ENCODE data around the gene CDKAL1.
"Not testable (repeated sequence)": the region's sequence is repeated elsewhere in the genome, so short reads cannot be mapped to it uniquely, and the experiment has no call there.

The CDKAL1 gene

DNA sequence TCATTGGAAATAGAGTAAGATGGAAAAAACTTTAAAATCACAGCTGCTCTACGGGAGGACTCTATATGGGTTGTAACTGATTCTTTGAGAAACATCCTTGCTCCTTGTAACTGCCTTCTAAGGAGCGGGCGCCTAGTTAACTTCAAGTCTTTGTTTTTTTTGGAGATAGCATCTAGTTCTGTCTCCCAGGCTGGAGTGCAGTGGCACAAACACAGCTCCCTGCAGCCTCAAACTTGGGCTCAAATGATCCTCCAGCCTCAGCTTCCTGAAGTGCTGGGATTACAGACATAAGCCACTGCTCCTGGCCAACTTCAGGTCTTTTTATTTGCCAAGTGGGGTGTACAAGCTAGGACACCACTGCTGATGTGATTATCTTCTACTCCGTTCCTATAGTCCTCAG, 552.9 kb downstream of the CDKAL1 start:
- in situ Hi-C loops (cut with MboI; ENCODE audit: low sequenced_read_pairs): no loop called here

DNA sequence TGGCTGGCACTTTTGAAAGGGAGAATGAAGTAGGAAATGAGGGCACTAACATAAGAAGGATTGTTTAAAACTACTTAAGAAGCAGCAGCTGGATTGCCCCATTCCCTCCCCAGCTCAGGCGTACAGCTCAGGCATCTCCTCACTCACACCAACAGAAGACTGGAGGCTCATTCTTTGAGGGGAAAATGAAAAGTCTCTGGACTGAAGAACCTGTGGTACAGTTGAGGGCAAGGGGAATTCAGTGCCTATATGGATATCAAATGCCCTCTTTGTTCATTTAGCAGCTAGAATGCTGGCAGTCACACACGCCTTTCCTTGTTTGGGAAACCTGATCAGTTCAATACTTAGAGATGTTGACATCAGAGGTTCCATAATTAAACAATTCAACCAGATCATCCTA, 557.2 kb downstream of the CDKAL1 start:
- in situ Hi-C loops (cut with MboI; ENCODE audit: low sequenced_read_pairs): no loop called here

DNA sequence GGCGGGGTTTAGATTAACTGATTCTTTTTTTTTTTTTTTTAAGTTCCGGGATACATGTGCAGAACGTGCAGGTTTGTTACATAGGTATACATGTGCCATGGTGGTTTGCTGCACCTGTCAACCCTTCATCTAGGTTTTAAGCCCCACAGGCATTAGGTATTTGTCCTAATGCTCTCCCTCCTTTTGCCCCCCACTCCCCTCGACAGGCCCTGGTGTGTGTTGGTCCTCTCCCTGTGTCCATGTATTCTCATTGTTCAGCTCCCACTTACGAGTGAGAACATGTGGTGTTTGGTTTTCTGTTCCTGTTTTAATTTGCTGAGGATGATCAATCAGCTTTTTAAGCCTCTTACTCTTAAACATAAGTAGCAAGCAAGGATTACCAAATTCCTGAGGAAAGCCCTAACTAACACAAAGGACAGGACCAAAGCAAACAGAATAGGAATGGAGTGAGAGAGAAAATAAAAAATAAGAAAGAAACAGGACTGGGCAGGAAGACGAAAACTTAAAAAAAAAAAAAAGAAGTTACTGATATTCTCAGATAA, 558.0 kb downstream of the CDKAL1 start:
- in situ Hi-C loops (cut with MboI; ENCODE audit: low sequenced_read_pairs): not testable (repeated sequence)

DNA sequence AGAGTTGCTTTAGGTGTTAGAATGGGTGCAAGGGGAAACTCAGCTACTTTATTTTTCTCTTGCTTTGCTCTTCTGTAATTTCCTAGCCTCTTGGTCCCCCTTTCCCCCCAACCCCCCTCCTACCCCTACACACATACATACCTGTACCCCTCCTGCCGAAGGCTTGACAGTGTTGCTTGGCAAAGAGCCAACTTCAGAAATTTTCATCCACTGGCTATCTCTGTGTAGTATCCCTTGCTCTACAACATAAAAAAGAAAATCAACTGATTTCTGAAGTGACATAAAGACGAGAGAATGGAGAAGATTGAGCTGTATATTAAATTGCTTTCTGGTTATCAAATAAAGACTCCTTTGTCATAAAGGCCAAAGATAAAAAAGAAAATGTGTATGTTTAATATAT, 561.2 kb downstream of the CDKAL1 start:
- in situ Hi-C loops (cut with MboI; ENCODE audit: low sequenced_read_pairs): no loop called here

DNA sequence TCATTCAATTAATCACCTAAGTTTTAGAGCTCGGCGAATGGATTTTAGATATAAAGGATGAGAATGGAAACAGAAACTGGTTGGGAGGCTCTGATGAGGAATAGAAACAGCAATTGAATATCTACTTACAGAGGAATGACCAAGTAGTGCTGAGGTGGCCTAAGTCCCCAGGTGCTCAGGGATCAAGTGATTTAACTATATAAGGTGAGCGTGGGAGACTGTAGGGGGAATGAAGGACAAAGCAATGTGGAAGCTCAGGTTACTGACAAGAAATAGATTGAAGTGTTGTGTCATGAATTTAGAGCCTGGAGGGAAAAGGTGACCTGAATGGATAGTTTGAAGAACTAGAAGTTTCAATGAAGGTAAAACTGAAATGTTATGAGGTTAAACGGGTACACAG, 563.9 kb downstream of the CDKAL1 start:
- in situ Hi-C loops (cut with MboI; ENCODE audit: low sequenced_read_pairs): no loop called here

DNA sequence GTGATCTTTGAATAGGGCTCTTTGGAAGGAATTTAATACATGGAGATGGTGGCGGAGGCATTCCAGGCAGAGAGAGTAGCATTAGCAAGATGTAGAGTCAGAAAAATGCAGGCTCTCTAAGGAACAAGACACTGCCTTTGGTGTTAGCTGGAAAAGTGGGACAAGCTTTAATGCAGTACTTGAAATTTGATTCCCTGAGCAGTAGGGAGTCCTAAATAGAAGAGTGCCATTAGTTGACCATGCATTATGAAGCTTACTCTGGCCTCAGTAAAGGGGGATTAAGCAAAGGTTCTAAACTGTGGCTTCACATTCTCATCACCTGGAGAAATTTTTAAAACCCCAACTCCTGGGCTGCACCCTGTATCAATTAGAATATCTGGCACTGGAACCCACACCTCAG, 564.5 kb downstream of the CDKAL1 start:
- in situ Hi-C loops (cut with MboI; ENCODE audit: low sequenced_read_pairs): no loop called here

DNA sequence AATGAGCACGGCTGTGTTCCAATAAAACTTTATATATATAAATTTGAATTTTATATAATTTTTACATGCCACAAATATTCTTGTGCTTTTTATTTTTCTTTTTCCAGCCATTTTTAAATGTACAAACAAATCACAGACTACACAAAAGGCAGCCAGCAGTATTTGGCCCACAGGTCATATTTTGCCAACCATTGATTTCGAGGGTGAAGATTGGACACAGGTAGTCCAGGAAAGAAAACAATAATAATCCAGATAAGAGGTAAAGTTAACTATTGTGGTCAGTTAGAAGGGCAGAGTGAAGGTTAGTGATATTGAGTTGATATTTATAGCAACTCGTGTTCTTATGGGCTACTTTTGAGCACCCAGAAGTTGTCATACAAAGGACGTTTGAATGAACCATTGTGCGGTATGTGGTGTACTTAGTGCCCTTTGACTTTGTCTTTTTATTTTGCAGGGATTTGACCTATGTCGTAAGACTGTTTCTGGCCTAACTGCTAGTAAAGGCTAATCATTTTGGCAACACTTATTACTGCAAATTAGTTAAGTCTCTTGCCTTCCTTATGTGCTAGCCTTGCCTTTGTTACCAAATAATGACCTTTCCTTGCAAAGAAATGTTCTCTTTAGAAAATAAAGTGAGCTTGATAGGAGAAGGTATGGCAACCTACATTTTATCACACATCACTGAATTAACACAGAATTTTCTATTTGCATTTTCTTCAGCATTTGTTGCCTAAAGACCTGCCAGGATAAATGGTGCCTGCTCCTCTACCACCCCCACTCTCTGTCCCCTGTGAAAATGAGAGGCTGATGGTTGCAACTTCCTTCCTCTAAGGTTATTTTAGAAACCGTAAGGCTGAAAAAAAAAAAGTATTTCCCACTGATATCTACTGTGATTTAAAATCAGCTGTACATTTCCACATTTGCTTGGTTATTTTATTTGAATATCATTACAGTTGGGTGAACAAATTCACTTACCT, 565.4 kb downstream of the CDKAL1 start:
- in situ Hi-C loops (cut with MboI; ENCODE audit: low sequenced_read_pairs): no loop called here

DNA sequence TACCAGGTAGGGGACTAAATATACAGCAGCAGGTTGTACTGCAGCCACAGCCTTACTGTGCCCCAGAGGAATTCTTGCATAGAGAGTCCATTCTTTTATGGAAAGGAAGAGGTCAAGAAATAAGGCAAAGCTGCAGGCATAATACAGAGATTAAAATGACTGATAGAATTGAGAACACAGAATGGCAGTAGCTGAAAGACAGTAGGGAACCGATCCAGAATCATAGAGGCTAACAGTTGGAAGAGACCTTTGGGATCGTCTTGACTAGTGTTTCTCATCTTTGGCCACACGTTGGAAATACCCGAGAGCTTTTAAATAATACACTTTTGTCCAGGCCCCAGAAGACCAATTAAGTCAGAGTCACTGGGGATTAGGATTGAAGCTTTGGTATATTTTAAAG, 566.7 kb downstream of the CDKAL1 start:
- in situ Hi-C loops (cut with MboI; ENCODE audit: low sequenced_read_pairs): no loop called here

DNA sequence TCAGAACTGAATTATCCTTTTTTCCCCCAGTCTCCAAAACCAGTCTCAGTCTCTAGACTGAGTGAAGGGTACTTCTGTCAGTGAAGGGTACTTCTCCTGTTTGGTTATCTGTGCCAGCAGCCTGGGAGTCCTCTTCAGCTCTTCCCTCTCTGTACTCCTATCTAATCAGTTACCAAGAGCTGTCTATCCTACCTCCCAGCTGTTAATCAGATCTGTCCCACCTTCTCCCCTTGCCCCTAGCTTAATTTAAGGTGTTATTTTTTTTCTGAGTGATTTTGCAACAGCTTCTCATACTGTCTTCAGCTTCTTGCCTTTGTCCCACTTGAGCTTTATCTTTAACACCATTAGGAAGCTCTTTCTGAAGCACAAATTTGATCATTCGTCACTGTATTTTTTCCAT, 567.4 kb downstream of the CDKAL1 start:
- in situ Hi-C loops (cut with MboI; ENCODE audit: low sequenced_read_pairs): no loop called here

DNA sequence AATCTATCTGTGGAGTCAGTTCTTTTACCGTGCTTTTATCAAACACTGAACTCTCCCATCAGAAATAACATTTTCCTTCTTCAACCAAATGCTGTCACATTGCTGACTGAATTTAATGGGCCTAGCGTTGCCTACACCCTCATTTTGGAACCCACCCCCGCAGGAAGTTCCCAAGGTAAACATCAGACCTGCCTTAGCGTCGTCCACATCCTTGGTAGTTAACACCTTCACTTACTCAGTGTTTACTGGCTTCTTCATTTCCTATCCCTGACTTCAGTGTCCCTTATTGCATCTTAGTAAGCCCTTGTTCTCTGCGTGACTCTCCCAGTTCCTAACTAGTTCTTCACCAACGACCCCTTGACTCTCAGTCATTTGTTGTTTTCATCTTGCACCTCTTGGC, 567.9 kb downstream of the CDKAL1 start:
- in situ Hi-C loops (cut with MboI; ENCODE audit: low sequenced_read_pairs): no loop called here

DNA sequence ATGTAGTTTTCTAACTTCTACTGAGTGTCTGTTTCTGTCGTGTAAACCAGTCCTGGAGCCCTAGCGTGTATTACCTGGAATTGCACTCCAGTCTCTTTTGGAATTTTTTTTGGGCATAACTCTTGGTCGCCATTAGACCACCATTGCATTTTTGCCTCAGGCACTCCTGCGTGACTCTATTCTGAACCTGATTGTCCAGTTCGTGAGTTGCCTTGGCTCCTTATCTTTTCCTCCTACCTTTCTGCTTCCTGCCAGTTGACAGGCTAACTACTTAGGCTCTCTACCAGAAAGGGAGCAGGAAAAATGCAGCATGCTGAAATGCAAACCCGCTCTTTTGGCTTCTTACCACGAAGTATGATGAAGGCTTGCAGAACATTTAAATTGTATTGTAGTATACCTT, 568.4 kb downstream of the CDKAL1 start:
- in situ Hi-C loops (cut with MboI; ENCODE audit: low sequenced_read_pairs): no loop called here

DNA sequence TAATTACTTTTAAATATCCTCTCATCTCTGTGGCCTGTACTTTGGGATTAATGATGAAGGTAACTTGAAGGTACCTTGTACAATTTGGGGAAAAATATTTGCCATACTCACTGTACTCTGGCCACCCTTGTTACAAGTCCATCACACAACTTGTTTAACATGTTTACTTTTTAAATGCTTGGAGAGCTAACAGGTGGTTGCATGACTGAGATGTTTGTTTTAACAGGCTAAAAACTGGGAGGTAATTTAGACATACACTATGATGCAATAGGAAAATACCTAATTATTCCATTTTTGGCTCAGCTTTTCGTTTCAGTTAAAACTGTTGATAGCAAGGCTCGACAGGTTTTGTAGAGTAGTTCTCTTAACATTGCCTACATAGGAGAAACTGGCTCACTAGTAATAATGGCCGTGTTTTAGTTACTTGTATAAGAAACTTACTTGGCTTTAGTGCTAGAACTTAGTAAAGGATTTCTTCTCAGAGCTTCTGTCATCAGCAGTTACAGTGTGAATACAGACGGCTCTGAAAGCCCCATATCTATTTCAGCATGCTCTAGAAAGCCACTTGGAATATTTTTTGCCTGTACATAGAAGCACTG, 569.5 kb downstream of the CDKAL1 start:
- in situ Hi-C loops (cut with MboI; ENCODE audit: low sequenced_read_pairs): no loop called here

DNA sequence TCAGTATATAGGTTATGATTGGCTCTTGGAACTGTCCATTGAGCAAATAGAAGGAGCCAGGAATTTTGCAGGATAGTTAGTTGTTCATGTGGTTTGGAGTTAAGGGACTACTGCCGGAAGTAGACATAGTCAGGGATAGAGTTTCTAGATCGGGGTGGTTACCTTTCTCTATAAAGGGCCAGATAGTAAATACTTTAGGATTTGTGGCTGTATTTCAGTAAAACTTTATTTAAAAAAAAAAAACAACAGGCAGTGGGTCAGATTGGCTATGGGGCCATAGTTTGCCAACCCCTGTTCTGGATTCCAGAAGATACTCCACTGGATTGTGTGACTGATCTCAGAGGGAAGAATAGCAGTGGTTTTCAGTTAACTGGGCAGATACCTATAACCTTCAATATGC, 570.0 kb downstream of the CDKAL1 start:
- in situ Hi-C loops (cut with MboI; ENCODE audit: low sequenced_read_pairs): no loop called here

DNA sequence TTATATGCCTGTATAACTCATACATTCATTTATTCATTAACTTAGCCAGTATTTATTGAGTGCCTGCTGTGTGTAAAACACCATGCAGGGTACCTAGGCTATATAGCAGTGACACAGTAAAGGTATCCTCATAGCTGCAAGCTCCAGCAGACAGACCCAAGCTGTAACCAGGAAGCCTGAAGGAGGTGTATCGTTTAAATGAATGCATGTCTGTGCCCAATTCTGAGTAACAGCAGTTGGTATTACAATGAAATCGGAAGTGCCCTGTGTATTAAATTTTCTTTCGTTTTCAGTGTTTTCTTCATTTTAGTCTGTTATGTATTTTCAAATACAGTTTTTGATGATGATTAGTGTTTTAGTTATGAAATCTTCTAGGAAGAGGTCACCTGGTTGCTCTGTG, 573.5 kb downstream of the CDKAL1 start:
- in situ Hi-C loops (cut with MboI; ENCODE audit: low sequenced_read_pairs): no loop called here

DNA sequence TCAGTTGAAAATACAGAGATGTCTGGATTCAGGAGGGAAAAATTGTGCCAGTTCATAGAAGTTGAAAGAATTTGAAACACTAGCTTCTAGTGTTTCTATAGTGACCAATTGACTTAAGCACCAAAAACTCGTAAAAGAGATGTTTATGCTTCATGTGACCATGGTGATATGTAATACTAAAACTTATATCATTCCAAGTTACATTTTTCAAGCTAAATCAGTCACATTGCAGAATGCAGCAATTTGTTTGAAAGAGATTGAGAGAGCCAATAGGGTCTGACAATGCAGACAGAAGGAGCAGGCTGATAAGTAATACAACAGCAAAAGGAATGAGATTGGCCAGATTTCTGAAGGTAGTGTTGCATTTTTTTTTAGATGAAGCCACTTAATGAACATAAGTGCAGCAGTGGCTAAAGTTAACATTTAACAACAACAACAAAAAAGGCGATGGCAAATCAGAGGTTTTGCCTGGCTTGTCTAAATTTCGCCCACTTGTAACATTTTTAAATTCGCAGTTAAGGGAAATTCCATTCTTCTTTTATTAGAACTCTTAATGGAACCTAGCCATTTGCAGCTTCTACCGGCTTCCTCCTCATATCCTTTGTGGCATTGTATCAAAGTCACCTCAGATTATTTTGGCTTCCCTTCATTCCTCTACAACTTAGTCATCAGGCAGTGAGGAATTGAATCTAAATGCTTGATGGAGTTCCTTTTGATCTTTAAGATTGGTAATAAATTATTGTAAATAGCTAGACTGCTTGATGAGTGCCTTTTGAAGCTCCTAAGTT, 575.3 kb downstream of the CDKAL1 start:
- in situ Hi-C loops (cut with MboI; ENCODE audit: low sequenced_read_pairs): no loop called here

DNA sequence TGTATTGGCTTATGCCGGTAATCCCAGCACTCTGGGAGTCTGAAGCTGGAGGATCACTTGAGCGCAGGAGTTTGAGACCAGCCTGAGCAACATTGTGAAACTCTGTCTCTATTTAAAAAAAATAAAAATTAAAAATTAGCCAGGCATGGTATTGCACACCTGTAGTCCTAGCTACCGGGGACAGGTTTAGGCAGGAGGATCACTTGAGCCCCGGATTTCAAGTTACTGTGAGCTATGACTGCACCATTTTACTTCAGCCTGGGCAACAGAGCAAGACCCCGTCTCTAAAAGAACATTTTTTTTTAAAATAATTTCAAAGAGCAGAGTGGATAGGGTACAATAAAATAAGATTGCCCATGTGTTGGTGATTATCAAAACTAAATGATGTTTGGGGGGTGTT, 576.4 kb downstream of the CDKAL1 start:
- in situ Hi-C loops (cut with MboI; ENCODE audit: low sequenced_read_pairs): no loop called here

DNA sequence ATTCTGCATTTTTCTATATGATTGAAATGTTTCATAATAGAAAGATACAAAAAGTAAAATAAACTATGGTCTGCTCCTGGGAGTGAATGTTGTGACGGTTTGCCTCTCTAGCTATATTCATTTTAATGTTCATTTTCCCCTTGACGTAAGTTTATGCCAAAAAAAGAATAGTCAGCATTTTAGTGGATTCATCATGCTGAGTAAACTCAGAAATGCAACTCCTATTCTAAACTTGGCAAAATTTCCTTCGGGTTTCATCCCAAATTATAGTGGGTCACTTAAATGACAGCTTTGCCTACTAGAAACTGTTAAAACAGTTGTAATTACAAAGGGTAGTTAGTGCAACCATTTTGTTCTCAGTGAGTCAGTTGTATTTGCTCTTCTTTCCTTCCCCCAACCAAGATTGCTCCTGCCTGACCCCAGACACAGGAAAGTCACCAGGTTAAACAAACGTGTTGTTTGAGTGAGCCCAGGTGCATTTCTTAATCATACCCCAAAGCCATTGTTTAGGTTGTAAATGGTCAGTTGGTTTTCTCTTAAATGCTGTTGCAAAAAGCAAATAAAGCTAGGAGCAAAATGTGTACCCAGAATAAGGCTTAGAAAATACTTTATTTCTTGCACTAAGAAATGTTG, 577.0 kb downstream of the CDKAL1 start:
- in situ Hi-C loops (cut with MboI; ENCODE audit: low sequenced_read_pairs): no loop called here

DNA sequence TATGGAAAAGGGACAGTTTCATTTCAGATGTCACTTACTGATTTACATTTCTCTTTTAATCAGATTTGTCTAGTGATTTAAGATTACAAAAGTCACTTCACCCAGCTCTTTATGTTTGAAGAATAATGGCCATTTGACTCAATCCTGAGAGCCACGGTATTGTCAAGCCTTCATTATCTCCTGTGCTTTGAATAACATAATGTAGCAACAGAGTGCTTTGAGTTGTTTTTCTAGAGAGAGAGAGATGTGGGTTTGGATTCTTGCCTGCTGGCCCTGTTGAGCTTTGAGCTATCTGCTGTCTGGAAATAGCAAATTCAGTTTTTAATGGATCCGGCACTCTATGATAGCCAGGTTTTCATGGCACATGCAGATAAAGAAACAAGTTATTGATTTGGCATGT, 580.9 kb downstream of the CDKAL1 start:
- in situ Hi-C loops (cut with MboI; ENCODE audit: low sequenced_read_pairs): no loop called here

DNA sequence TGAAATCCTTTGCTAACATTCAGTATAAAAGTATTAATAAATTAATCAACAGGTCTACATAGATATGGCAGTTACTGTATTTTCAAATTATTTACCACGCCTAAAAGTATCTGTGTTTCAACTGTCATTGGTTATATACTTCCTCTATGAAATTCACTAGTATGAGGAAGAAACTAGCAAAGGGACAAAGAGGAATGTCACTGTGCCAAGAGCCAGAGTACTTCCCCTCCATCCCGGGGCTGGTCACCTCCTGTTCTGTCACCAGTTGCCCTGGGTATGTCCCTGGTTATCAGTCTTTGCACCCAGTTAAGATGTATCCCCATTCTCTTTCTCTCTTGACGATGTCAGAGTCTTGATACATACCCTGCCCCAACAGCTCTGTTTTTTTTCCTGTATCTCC, 582.5 kb downstream of the CDKAL1 start:
- in situ Hi-C loops (cut with MboI; ENCODE audit: low sequenced_read_pairs): no loop called here

DNA sequence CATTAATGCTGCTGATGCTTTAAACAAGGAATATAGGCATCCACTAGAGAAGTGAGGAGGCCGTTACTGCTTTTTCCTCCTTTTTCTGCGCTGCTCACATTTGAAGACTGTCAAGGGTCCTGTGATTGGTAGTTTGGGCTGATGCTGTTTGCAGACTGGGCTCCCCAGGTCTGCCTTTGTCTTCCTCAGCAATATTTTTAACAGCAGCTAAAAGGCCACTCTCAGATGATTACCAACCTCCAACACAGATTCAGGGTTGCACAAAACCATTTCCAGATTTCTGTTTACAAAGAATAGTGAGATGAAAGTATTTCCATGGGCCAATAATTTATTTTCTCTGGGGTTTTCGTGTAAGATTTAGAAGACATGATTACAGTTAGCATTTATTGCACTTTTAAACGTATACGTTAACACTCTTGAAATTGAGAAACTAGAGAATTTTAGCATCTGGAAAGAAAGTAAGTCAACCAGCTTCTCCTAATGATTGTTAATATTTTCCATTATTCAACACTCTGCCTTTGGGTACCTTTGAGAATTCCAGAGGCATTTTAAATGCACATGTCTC, 584.0 kb downstream of the CDKAL1 start:
- in situ Hi-C loops (cut with MboI; ENCODE audit: low sequenced_read_pairs): no loop called here

Data from hTERT RPE-1 (cell line).